ENCODE results near the gene CCZ1. TPM values are rescaled to one million over a fixed set of nuclear protein-coding genes. Genes with fewer than 3 reads are reported as not detected.
"Not testable (repeated sequence)": the region's sequence is repeated elsewhere in the genome, so short reads cannot be mapped to it uniquely, and the experiment has no call there.

The CCZ1 gene
- total and polyA plus RNA-seq, 8 donors: 14.7 to 32.3 (median 25.4) TPM

DNA sequence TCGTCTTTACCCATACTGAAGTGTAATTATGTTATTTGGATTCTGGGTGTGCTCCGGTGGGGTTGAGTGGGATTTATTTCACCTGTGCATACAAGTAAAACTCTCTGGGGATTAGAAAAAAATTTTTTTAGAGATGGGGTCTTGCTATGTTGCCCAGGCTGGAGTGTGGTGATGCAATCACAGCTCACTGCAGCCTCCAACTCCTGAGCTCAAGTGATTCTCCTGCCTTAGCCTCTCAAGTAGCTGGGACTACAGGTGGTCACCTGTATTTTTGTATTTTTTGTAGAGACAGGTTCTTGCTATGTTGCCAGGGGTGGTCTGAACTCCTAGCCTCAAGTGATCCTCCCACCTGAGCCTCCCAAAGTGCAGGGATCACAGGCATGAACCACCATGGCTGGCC, 8.3 kb upstream of the CCZ1 start:
- WGBS, 2 donors: 70 to 74% methylated on average over 2 of the region's 2 CpGs
- ATAC-seq; intact Hi-C loops (cut with DNase I); H3K4me1 ChIP-seq; H3K27ac ChIP-seq; H3K36me3 ChIP-seq; H3K4me3 ChIP-seq; H3K9me3 ChIP-seq; FAIRE-seq; H3K27me3 ChIP-seq; DNase-seq: not testable (repeated sequence)

DNA sequence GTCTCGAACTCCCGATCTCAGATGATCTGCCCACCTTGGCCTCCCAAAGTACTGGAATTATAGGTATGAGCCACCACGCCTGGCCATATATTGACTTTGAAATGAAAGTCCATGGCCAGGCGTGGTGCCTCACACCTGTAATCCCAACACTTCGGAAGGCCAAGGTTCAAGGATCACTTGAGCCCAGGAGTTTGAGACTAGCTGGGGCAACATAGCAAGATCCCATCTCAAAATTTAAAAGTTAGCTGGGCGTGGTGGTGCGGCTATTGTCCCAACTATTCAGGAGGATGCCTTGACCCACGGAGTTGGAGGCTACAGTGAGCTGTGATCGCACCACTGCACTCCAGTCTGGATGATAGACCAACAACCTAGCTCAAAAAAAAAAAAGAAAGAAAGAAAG, 6.0 kb upstream of the CCZ1 start:
- no peak overlapping the region for H3K4me3 ChIP-seq
- FAIRE-seq (no peak), ATAC-seq (no peak), DNase-seq (no peak)
- H3K9me3 ChIP-seq: no peaks in the 10 kb centered on the region
- intact Hi-C loops (cut with DNase I): no loop called here
- H3K4me1 ChIP-seq: no peaks in the 10 kb centered on the region
- no peaks in the 10 kb centered on the region for H3K27me3 ChIP-seq
- no peaks in the 10 kb centered on the region for H3K36me3 ChIP-seq
- no peak overlapping the region for H3K27ac ChIP-seq
- TF ChIP-seq, protein P1, sequence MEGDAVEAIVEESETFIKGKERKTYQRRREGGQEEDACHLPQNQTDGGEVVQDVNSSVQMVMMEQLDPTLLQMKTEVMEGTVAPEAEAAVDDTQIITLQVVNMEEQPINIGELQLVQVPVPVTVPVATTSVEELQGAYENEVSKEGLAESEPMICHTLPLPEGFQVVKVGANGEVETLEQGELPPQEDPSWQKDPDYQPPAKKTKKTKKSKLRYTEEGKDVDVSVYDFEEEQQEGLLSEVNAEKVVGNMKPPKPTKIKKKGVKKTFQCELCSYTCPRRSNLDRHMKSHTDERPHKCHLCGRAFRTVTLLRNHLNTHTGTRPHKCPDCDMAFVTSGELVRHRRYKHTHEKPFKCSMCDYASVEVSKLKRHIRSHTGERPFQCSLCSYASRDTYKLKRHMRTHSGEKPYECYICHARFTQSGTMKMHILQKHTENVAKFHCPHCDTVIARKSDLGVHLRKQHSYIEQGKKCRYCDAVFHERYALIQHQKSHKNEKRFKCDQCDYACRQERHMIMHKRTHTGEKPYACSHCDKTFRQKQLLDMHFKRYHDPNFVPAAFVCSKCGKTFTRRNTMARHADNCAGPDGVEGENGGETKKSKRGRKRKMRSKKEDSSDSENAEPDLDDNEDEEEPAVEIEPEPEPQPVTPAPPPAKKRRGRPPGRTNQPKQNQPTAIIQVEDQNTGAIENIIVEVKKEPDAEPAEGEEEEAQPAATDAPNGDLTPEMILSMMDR (IDR thresholded peaks at IDR 0.05): no peak
- 90 to 94% methylated on average over 9 of the region's 9 CpGs for WGBS, 2 donors

DNA sequence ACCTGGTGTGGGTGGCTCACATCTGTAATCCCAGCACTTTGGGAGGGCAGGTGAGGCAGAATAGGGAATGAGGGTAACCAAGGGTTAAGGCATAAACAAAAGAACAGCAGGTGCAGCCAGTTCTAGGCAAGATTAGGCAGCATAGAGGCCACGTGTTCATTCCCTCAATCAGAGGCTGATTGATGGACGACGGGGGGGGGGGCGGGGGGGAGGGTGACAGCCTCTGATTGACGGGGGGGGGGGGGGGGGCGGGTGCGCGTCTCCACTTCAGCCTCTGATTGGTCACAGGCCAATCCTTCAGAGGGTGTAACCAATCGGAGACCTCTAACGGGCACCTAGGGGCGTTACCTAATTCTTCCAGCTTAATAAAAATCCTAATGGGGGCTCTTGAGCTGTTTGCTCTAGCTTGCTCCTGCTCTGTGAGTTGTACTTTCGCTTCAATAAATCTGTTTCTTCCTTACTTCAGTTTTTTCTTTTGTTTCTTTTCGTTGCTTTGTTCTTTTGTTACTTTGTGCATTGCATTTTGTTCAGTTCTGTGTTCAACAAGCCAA, 1.1 kb upstream of the CCZ1 start:
- H3K27me3 ChIP-seq; H3K4me1 ChIP-seq; FAIRE-seq; intact Hi-C loops (cut with DNase I); H3K36me3 ChIP-seq; H3K27ac ChIP-seq; H3K4me3 ChIP-seq; H3K9me3 ChIP-seq: not testable (repeated sequence)
- WGBS, 2 donors: 27 to 43% methylated on average over 6 to 8 of the region's 13 CpGs
- DNase-seq (peak in 1 of 6 donors; percentile 26), ATAC-seq (peak; percentile 50 to 81 (median 72))

DNA sequence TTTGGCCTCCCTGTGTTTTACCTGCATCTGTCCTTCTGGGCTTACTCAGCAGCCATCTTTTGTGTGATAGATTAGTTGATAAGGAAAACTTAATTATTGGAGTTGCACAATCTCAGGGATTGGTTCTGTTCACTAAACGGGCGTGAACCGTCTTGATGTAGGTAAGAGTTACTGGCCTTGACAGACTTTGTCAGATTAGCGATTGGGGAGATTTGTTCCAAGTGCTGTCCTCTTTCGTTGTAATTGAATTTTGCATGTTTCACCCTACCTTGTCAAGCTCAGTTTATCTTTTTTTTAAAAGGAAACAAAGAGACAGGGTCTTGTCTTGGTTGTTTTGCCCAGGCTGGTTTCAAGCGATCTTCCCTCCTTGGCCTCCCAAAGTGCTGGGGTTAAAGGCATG, 4.5 kb downstream of the CCZ1 start:
- H3K4me3 ChIP-seq; intact Hi-C loops (cut with DNase I); H3K4me1 ChIP-seq; H3K36me3 ChIP-seq; H3K27me3 ChIP-seq; FAIRE-seq; ATAC-seq; DNase-seq; H3K9me3 ChIP-seq; H3K27ac ChIP-seq: not testable (repeated sequence)
- 90% methylated on average over 6 of the region's 6 CpGs for whole genome bisulfite sequencing, 2 donors

DNA sequence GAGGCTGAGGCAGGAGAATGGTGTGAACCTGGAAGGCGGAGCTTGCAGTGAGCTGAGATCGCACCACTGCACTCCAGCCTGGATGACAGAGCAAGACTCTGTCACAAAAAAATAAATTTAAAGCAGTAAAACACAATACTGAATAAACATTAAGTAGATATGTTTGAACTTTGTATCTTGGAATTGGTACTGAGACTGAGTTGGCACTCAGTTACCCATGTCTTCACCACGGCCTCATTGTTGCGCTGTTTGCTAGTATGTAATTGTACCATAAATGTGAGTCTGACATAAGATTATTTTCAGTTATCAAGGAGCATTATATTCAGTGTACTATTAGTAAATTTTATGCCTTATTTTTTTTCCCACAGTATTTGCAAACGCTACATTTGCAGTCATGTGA, 6.2 kb downstream of the CCZ1 start:
- ATAC-seq; H3K27me3 ChIP-seq; H3K4me1 ChIP-seq; DNase-seq; H3K9me3 ChIP-seq; FAIRE-seq; H3K36me3 ChIP-seq; H3K27ac ChIP-seq; intact Hi-C loops (cut with DNase I); H3K4me3 ChIP-seq: not testable (repeated sequence)
- WGBS, 2 donors: 96% methylated on average over 5 of the region's 5 CpGs

DNA sequence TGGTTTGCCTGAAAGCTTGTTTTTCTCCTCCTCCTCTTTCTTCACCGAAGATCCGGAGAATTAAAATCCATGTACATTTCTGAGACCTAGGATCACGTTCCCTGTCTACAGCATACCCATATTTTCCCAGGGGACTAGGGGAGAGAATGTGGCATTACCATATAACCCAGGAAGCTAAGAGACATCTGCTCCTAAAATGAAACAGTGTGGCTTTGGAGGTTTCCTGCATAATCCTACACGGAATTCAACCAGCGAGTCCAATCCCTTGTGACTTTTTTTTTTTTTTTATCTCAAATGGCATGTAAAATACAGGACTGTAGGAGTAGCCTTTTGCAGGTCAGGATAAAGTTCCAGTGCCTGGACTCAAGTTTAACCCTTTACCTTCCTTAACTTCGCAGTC, 10.3 kb downstream of the CCZ1 start:
- intact Hi-C loops (cut with DNase I); FAIRE-seq: not testable (repeated sequence)

DNA sequence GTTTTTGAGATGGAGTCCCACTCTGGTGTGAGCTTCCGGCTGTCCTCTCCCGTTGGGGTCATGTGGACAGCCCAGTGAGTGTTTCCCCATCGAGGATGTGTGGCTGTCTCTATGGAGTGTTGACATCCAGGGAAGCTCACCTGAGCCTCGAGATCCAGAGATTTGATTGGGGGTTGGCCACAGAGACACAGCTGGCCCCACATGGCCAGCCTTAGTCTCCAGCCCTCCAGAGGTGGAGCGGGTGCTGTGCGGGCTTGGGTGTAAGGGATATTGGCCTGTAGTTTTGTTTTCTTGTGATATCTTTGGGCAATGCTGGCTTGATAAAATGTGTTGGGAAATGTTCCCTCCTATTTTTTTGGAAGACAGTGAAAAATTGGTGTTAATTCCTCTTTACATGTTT, 18.0 kb downstream of the CCZ1 start:
- H3K9me3 ChIP-seq; H3K4me1 ChIP-seq; ATAC-seq; H3K4me3 ChIP-seq; H3K27ac ChIP-seq; H3K36me3 ChIP-seq; H3K27me3 ChIP-seq; FAIRE-seq; intact Hi-C loops (cut with DNase I); DNase-seq: not testable (repeated sequence)
- WGBS, 2 donors: 89 to 90% methylated on average over 2 to 6 of the region's 6 CpGs

More for the DNA sequence above, 10.3 kb downstream of the CCZ1 start:
- not testable (repeated sequence) for H3K36me3 ChIP-seq, H3K4me1 ChIP-seq, H3K9me3 ChIP-seq, H3K27ac ChIP-seq, DNase-seq, H3K4me3 ChIP-seq, H3K27me3 ChIP-seq, ATAC-seq
- 94 to 100% methylated on average over 6 of the region's 6 CpGs for WGBS, 2 donors

DNA sequence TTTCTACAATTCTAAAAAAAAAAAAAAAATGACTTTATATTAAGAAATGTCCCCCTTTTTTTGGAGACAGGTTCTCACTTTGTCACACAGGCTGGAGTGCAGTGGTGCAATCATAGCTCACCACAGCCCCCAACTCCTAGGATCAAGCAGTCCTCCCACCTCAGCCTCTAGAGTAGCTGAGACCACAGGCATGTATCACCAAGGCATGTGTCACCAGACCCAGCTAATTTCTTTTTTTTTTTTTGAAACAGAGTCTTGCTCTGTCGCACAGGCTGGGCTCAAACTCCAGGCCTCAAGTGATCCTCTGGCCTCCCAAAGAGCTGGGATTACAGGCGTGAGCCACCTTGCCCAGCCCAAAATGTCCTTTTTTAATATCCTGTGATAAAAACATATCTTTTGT, 25.6 kb downstream of the CCZ1 start:
- ATAC-seq; H3K4me1 ChIP-seq; H3K36me3 ChIP-seq; FAIRE-seq; H3K27ac ChIP-seq; H3K4me3 ChIP-seq; H3K27me3 ChIP-seq; intact Hi-C loops (cut with DNase I); DNase-seq; H3K9me3 ChIP-seq: not testable (repeated sequence)
- WGBS, 2 donors: 80 to 100% methylated on average over 1 of the region's 2 CpGs

DNA sequence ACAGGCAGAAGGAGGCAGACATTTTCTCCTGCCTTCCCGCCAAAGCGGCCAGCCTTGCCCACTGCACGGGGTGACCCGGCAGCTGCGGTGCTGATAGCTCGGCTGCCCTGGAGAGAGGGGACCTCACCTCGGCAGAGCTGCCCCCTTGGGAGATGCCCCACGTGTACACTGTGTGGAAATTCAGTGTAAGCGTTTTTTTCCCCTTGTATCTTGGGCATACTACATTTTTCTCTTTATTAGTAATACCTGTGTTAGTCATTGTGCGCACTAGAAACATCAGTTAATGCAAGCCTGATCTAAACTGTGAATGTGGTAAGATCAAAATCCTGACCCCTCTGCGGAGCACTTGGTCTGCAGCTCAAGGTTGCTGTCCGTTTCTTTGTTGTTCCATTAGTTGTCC, 26.1 kb downstream of the CCZ1 start:
- ATAC-seq; H3K9me3 ChIP-seq; H3K36me3 ChIP-seq; H3K27ac ChIP-seq; DNase-seq; intact Hi-C loops (cut with DNase I); H3K4me1 ChIP-seq; H3K4me3 ChIP-seq; FAIRE-seq; H3K27me3 ChIP-seq: not testable (repeated sequence)
- no CpG with 5 or more reads among the region's 12 CpGs for WGBS, 2 donors

DNA sequence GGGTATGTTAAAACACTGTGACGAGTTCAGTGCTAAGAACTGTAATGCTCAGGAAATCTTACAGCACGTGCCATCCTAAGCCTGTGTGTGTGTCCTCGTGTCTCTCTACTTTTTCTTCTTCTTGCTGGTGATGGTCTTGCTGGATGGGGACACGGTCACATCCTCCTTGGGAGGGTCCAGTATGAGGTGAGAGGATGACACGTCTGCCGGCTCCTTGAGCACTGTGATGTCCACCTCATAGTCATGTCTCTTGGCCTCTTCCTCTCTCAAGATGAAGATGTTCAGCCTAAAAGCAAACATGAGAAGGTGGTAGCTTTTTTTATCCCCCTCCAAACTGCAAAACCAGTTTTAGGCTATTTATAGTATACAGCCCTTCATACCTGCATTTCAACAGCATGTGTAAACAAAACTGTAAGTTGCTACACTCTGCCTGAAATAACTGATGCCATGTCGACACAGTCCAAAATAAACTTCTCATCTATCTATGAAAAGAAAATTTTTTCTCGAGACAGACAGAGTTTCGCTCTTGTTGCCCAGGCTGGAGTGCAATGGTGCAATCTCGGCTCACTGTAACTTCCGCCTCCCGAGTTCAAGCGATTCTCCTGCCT, 27.8 kb downstream of the CCZ1 start:
- H3K9me3 ChIP-seq; H3K36me3 ChIP-seq; FAIRE-seq; intact Hi-C loops (cut with DNase I); ATAC-seq; DNase-seq; H3K27me3 ChIP-seq; H3K4me1 ChIP-seq; H3K4me3 ChIP-seq; H3K27ac ChIP-seq: not testable (repeated sequence)
- WGBS, 2 donors: 85% methylated on average over 2 of the region's 13 CpGs; no CpG with 5 or more reads in 1 of the 2 donors

DNA sequence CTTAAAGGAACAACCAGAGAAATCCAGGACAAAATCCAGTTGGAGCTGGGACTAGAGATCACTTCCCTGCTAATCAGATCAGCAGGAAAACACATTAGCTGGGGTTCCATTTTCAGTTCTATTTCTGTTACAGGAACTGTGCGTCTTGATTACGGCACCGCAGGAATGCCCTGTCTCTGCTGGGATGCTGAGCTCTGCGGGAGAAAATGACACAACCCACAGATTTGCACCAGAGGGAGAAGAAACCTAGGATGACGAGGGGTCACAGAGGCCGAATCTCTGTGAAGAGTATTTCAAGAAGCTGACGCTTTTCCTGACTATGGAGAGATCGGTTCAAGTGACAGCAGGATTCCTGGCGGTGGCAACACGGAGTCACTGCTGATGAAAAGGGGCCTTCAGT, 31.8 kb downstream of the CCZ1 start:
- ATAC-seq; H3K9me3 ChIP-seq; H3K27me3 ChIP-seq; H3K36me3 ChIP-seq; H3K27ac ChIP-seq; DNase-seq; FAIRE-seq; H3K4me1 ChIP-seq; H3K4me3 ChIP-seq; intact Hi-C loops (cut with DNase I): not testable (repeated sequence)
- 100% methylated on average over 2 of the region's 10 CpGs; no CpG with 5 or more reads in 1 of the 2 donors for WGBS, 2 donors

DNA sequence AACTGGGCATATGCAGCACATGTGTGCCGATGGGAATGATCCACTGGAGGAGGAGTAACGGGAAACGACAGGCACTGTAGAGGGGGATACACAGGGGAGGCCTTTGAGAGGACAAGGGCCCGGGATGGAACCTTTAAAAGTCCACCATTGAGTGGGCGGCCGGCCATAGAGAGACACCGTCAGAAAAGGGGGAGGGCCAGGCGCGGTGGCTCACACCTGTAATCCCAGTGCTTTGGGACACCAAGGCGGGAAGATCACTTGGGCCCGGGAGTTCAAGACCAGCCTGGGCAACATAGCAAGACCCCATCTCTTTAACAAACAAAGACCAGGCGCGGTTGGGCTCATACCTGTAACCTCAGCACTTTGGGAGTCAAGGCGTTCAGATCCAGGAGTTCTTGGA, 32.7 kb downstream of the CCZ1 start:
- DNase-seq: peak in 1 of 6 donors; percentile 10
- FAIRE-seq; H3K9me3 ChIP-seq; H3K36me3 ChIP-seq; intact Hi-C loops (cut with DNase I); H3K4me3 ChIP-seq; H3K27ac ChIP-seq; ATAC-seq; H3K27me3 ChIP-seq; H3K4me1 ChIP-seq: not testable (repeated sequence)
- 94 to 98% methylated on average over 13 to 14 of the region's 14 CpGs for WGBS, 2 donors

All from pancreas (tissue), 10 donors.